Gastrocnemius medialis (tissue), 4 donors: ENCODE results near the gene GFRA1.

Experiments used
- POLR2A ChIP-seq, 2 donors: fragments of 450-650 bp; IDR thresholded peaks; one replicate each; pipeline ENCODE4 v1.6.1; 2017; ENCODE audit warnings: antibody characterized with exemption in 2 of 2, mild to moderate bottlenecking in 2 of 2, moderate library complexity in 2 of 2
- TF ChIP-seq, protein P1 (sequence below), 5 experiments: fragments of 450-650 bp in 3 of 5; fragments of 200-600 bp in 2 of 5; sonication (generic) in 2 of 5; IDR thresholded peaks in 4 of 5; conservative IDR thresholded peaks in 1 of 5; 1 replicate in 4 of 5; 2 replicates in 1 of 5; pipeline ENCODE4 v1.5.1; 2016 to 2019; ENCODE audit warnings: antibody characterized with exemption in 5 of 5, mild to moderate bottlenecking in 3 of 5, moderate library complexity in 3 of 5

- TF ChIP-seq, protein P1, sequence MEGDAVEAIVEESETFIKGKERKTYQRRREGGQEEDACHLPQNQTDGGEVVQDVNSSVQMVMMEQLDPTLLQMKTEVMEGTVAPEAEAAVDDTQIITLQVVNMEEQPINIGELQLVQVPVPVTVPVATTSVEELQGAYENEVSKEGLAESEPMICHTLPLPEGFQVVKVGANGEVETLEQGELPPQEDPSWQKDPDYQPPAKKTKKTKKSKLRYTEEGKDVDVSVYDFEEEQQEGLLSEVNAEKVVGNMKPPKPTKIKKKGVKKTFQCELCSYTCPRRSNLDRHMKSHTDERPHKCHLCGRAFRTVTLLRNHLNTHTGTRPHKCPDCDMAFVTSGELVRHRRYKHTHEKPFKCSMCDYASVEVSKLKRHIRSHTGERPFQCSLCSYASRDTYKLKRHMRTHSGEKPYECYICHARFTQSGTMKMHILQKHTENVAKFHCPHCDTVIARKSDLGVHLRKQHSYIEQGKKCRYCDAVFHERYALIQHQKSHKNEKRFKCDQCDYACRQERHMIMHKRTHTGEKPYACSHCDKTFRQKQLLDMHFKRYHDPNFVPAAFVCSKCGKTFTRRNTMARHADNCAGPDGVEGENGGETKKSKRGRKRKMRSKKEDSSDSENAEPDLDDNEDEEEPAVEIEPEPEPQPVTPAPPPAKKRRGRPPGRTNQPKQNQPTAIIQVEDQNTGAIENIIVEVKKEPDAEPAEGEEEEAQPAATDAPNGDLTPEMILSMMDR (IDR thresholded peaks at IDR 0.05 in 4 of 5, conservative IDR thresholded peaks at IDR 0.05 in 1 of 5) = no peak
- TF ChIP-seq POLR2A (IDR thresholded peaks at IDR 0.05) = no peak
These were observed 188.8 kb downstream of the GFRA1 start for GRCh38 chr10:116084161-116084560.
